Trophoblast cell (in vitro differentiated cells and primary cell): ENCODE data around the gene SLC39A10.
"Not testable (repeated sequence)": the region's sequence is repeated elsewhere in the genome, so short reads cannot be mapped to it uniquely, and the experiment has no call there.

Experiments
- DNase-seq, 2 donors: peaks; one replicate each; pipeline ENCODE4 v3.0.0-alpha.2; 2016
- H2AFZ ChIP-seq: 2 replicates; pipeline ENCODE4 v1.6.1; 2013; ENCODE audit warnings: low read length, moderate library complexity, mild to moderate bottlenecking; ENCODE audit not compliant: insufficient read depth, poor library complexity
- H2AK5ac ChIP-seq: 2 replicates; pipeline ENCODE4 v1.6.1; 2013; ENCODE audit warnings: mild to moderate bottlenecking, low read length
- H2BK120ac ChIP-seq: 2 replicates; pipeline ENCODE4 v1.6.1; 2013; ENCODE audit warnings: low read length, mild to moderate bottlenecking, moderate library complexity; ENCODE audit not compliant: insufficient read depth, poor library complexity
- H2BK12ac ChIP-seq: 2 replicates; pipeline ENCODE4 v1.6.1; 2013; ENCODE audit warnings: mild to moderate bottlenecking, low read length, moderate library complexity
- H2BK5ac ChIP-seq: 2 replicates; pipeline ENCODE4 v1.6.1; 2013; ENCODE audit warnings: low read length, low read depth, moderate library complexity, mild to moderate bottlenecking; ENCODE audit not compliant: poor library complexity
- H3K14ac ChIP-seq: 2 replicates; pipeline ENCODE4 v1.6.1; 2013; ENCODE audit warnings: mild to moderate bottlenecking, low read length
- H3K18ac ChIP-seq: 2 replicates; pipeline ENCODE4 v1.6.1; 2013; ENCODE audit warnings: mild to moderate bottlenecking, low read length
- H3K23ac ChIP-seq: 2 replicates; pipeline ENCODE4 v1.6.1; 2013; ENCODE audit warnings: low read length
- H3K27ac ChIP-seq: 2 replicates; pipeline ENCODE4 v1.5.1; 2013; ENCODE audit warnings: low read depth, mild to moderate bottlenecking, inconsistent platforms, low read length, moderate library complexity
- H3K27me3 ChIP-seq: 2 replicates; pipeline ENCODE4 v1.6.1; 2013; ENCODE audit warnings: inconsistent platforms, mild to moderate bottlenecking, low read length, moderate library complexity; ENCODE audit not compliant: insufficient read depth
- H3K36me3 ChIP-seq, 2 experiments: 1 replicate in 1 of 2; 2 replicates in 1 of 2; pipeline ENCODE4 v1.6.1; 2013; ENCODE audit warnings: low read length in 2 of 2, mild to moderate bottlenecking in 2 of 2, moderate library complexity in 1 of 2; ENCODE audit not compliant: insufficient read depth in 2 of 2, control insufficient read depth in 1 of 2
- H3K4ac ChIP-seq: 2 replicates; pipeline ENCODE4 v1.6.1; 2013; ENCODE audit warnings: low read depth, mild to moderate bottlenecking, low read length, moderate library complexity
- H3K4me1 ChIP-seq, 2 experiments: 1 replicate in 1 of 2; 2 replicates in 1 of 2; pipeline ENCODE4 v1.6.1; 2013; ENCODE audit warnings: low read length in 2 of 2, mild to moderate bottlenecking in 2 of 2, moderate library complexity in 1 of 2; ENCODE audit not compliant: insufficient read depth in 2 of 2, control insufficient read depth in 1 of 2
- H3K4me2 ChIP-seq: 2 replicates; pipeline ENCODE4 v1.6.1; 2013; ENCODE audit warnings: inconsistent platforms, mild to moderate bottlenecking, low read length, moderate library complexity
- H3K4me3 ChIP-seq: 2 replicates; pipeline ENCODE4 v1.5.1; 2013; ENCODE audit warnings: mild to moderate bottlenecking, low read depth, low read length, inconsistent platforms
- H3K79me1 ChIP-seq: one replicate; pipeline ENCODE4 v1.6.1; 2013; ENCODE audit warnings: low read length
- H3K79me2 ChIP-seq: 2 replicates; pipeline ENCODE4 v1.6.1; 2013; ENCODE audit warnings: low read length, mild to moderate bottlenecking; ENCODE audit not compliant: control insufficient read depth, insufficient read depth, poor library complexity
- H3K9ac ChIP-seq: 2 replicates; pipeline ENCODE4 v1.6.1; 2013; ENCODE audit warnings: mild to moderate bottlenecking, low read length
- H3K9me3 ChIP-seq: 2 replicates; pipeline ENCODE4 v1.6.1; 2013; ENCODE audit warnings: low read depth, mild to moderate bottlenecking, control low read depth, inconsistent platforms, low read length; ENCODE audit not compliant: insufficient read depth
- H4K12ac ChIP-seq: 2 replicates; pipeline ENCODE4 v1.6.1; 2013; ENCODE audit warnings: low read depth, mild to moderate bottlenecking, low read length, moderate library complexity
- H4K8ac ChIP-seq: 2 replicates; pipeline ENCODE4 v1.6.1; 2013; ENCODE audit warnings: low read depth, mild to moderate bottlenecking, low read length, moderate library complexity
- H4K91ac ChIP-seq: one replicate; pipeline ENCODE4 v1.6.1; 2013; ENCODE audit warnings: low read depth, mild to moderate bottlenecking, low read length, moderate library complexity
- WGBS: extraction: QIAGEN DNeasy Blood & Tissue Kit; methylation state at CpG from one replicate; pipeline ENCODE4 v1.1.7; 2013; ENCODE audit warnings: missing lambda C conversion rate; ENCODE audit not compliant: insufficient read length, insufficient coverage; ENCODE audit errors: extremely low coverage; 5-methylcytosine and 5-hydroxymethylcytosine counted together

Gene SLC39A10

GRCh38 chr2:195644708-195645107 lies 12.3 kb upstream of the SLC39A10 start:
- H3K4me3 ChIP-seq, H3K9me3 ChIP-seq, H2AK5ac ChIP-seq, H4K91ac ChIP-seq, H3K79me1 ChIP-seq, H3K27me3 ChIP-seq, H3K36me3 ChIP-seq, H4K12ac ChIP-seq, H2BK12ac ChIP-seq, H3K4me1 ChIP-seq, H2AFZ ChIP-seq, H3K18ac ChIP-seq, H3K79me2 ChIP-seq, H3K14ac ChIP-seq, H4K8ac ChIP-seq, H3K4ac ChIP-seq, H3K23ac ChIP-seq, H2BK120ac ChIP-seq, DNase-seq, H3K27ac ChIP-seq, H3K9ac ChIP-seq, H2BK5ac ChIP-seq, H3K4me2 ChIP-seq: not testable (repeated sequence)
- WGBS, result no CpG with 5 or more reads among the region's 9 CpGs

- H4K8ac ChIP-seq, result no peak overlapping the region
- H3K14ac ChIP-seq, result no peak overlapping the region
- WGBS, result 100% methylated on average over 1 of the region's 2 CpGs
- H3K36me3 ChIP-seq, result no peaks in the 10 kb centered on the region
- DNase-seq, result no peak
- no peaks in the 10 kb centered on the region for H3K27me3 ChIP-seq
- H3K4me1 ChIP-seq, result no peaks in the 10 kb centered on the region
- H3K18ac ChIP-seq, result no peak overlapping the region
- no peak overlapping the region for H3K23ac ChIP-seq
- H4K91ac ChIP-seq, result no peak overlapping the region
- H2AK5ac ChIP-seq, result no peak overlapping the region
- H2AFZ ChIP-seq, result no peak overlapping the region
- no peaks in the 10 kb centered on the region for H3K9me3 ChIP-seq
- H3K4ac ChIP-seq, result no peak overlapping the region
- H2BK120ac ChIP-seq, result no peak overlapping the region
- no peak overlapping the region for H3K9ac ChIP-seq
- no peak overlapping the region for H2BK5ac ChIP-seq
- H3K79me1 ChIP-seq, result no peaks in the 10 kb centered on the region
- no peak overlapping the region for H3K27ac ChIP-seq
- no peak overlapping the region for H2BK12ac ChIP-seq
- H3K79me2 ChIP-seq, result no peaks in the 10 kb centered on the region
- H3K4me3 ChIP-seq, result no peak overlapping the region
- no peak overlapping the region for H3K4me2 ChIP-seq
- H4K12ac ChIP-seq, result no peak overlapping the region
Observed at GRCh38 chr2:195645413-195645812, 11.6 kb upstream of the SLC39A10 start.

- Histone ChIP-seq H2AK5ac (no peak overlapping the region), H3K36me3 (no peaks in the 10 kb centered on the region), H3K4me2 (no peak overlapping the region)
Observed at GRCh38 chr2:195646424-195646823, 10.6 kb upstream of the SLC39A10 start.

GRCh38 chr2:195647302-195647701 lies 9.7 kb upstream of the SLC39A10 start:
- H3K4ac ChIP-seq, result no peak overlapping the region
- no peak overlapping the region for H2BK5ac ChIP-seq
- H3K23ac ChIP-seq, result no peak overlapping the region
- no CpG with 5 or more reads among the region's 3 CpGs for WGBS
- H3K18ac ChIP-seq, result no peak overlapping the region
- no peaks in the 10 kb centered on the region for H3K79me2 ChIP-seq
- no peaks in the 10 kb centered on the region for H3K4me1 ChIP-seq
- H3K14ac ChIP-seq, result no peak overlapping the region
- H4K8ac ChIP-seq, result no peak overlapping the region
- no peaks in the 10 kb centered on the region for H3K36me3 ChIP-seq
- H3K27me3 ChIP-seq, result no peaks in the 10 kb centered on the region
- H2BK12ac ChIP-seq, result no peak overlapping the region
- no peak overlapping the region for H3K27ac ChIP-seq
- H3K4me3 ChIP-seq, result no peak overlapping the region
- H3K79me1 ChIP-seq, result no peaks in the 10 kb centered on the region
- no peak overlapping the region for H3K4me2 ChIP-seq
- H3K9me3 ChIP-seq, result no peaks in the 10 kb centered on the region
- DNase-seq, result no peak
- no peak overlapping the region for H3K9ac ChIP-seq
- H2BK120ac ChIP-seq, result no peak overlapping the region
- no peak overlapping the region for H4K91ac ChIP-seq
- H2AFZ ChIP-seq, result no peak overlapping the region
- no peak overlapping the region for H2AK5ac ChIP-seq
- H4K12ac ChIP-seq, result no peak overlapping the region

More at GRCh38 chr2:195646424-195646823, 10.6 kb upstream of the SLC39A10 start:
- no peaks in the 10 kb centered on the region for H3K27me3 ChIP-seq
- H3K4me3 ChIP-seq, result no peak overlapping the region
- no peaks in the 10 kb centered on the region for H3K9me3 ChIP-seq
- no peak overlapping the region for H2BK120ac ChIP-seq
- H3K79me2 ChIP-seq, result no peaks in the 10 kb centered on the region
- H2BK5ac ChIP-seq, result no peak overlapping the region
- H2AFZ ChIP-seq, result no peak overlapping the region
- H3K14ac ChIP-seq, result no peak overlapping the region
- H3K4me1 ChIP-seq, result no peaks in the 10 kb centered on the region
- H3K9ac ChIP-seq, result no peak overlapping the region
- H4K8ac ChIP-seq, result no peak overlapping the region
- no CpG with 5 or more reads among the region's 9 CpGs for WGBS
- H4K12ac ChIP-seq, result no peak overlapping the region
- no peak overlapping the region for H3K4ac ChIP-seq
- H2BK12ac ChIP-seq, result no peak overlapping the region
- H3K23ac ChIP-seq, result no peak overlapping the region
- DNase-seq, result no peak
- no peaks in the 10 kb centered on the region for H3K79me1 ChIP-seq
- no peak overlapping the region for H3K18ac ChIP-seq
- H3K27ac ChIP-seq, result no peak overlapping the region
- no peak overlapping the region for H4K91ac ChIP-seq
